NOMO-1 (cell line): ENCODE results near the gene RAB22A.
"Not testable (repeated sequence)": the region's sequence is repeated elsewhere in the genome, so short reads cannot be mapped to it uniquely, and the experiment has no call there.

ENCODE experiments used
- DNase-seq, 2 experiments: peaks; one replicate each; lab custom pipeline; 2025; ENCODE audit not compliant: unreplicated experiment in 2 of 2; lab: John Stamatoyannopoulos, UW

RAB22A gene

DNA sequence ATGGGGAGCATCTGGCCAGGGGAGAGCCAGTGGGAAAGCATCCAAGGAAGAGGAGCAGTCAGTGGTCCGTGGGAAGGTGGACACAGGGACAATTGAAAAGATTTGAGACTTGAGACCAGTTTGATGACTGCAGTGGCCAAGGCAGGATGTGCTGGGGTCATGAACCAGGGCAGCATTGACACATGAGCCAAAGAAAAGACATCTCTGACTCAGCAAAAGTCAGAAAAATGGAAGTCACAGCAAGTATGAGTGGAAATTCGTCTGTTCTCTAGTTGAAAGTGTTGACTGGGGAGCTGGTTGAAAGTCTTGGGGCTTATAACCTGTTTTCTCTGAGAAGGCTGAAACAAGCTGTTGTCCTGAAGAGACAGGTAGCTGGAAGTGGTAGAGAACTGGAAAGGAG lies 31.3 kb downstream of the RAB22A start:
- no peak for DNase-seq

DNA sequence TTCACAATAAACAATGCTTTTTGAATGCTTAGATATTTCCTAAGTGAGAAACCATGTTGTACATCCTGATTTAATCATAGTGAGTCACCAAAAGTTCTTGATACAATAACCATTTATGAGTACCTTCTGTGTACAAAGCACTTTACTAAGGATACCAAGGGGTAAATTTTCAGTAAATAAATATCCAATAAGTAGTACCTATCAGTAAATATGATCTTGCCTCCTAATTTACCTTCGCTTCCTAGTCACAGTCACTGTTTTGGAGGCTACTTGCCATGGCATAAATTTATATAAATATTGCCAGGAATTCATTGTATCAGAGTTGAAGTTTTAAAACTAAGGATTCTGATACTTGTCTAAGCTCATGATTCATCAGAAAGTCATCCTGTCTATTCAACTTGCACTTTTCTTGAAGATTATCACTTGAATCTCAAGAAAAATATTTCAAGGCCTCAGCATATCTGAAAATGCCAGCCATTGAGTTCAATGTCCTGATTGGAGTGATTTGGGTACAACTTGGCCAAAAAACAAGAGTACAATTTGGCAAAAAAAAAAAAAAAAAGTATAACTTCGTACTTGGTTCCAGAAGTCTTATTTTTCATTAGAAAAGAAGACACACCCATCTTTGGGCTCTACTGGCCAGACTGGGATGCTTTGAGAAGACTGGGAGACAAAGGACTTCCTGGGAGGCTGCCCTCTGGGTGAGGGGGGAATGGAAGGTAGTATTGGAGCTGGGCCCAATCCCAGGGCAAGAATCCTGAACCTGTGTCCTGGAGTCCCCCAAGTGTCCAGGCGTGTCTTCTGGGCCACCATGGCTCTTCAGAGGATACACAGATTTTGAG lies 32.8 kb downstream of the RAB22A start:
- DNase-seq: no peak

DNA sequence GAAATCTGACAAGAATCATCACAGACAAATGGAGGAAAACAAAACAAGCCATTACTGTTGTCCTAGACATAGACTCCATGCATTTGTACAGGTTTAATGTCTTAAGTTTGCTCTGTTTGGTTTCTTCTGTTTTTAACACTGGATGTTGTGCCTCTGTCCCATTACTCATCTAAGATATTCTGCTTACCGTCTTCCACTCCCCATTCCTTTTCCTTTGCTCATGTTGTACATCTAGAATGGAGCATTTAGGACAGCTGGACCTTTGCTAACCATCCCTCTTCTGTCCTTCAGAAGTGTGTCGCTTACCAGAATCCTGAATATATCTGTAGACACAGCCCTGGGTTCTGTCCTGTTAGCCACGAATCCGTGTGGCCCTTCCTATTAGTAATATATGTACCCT lies 35.2 kb downstream of the RAB22A start:
- no peak for DNase-seq

DNA sequence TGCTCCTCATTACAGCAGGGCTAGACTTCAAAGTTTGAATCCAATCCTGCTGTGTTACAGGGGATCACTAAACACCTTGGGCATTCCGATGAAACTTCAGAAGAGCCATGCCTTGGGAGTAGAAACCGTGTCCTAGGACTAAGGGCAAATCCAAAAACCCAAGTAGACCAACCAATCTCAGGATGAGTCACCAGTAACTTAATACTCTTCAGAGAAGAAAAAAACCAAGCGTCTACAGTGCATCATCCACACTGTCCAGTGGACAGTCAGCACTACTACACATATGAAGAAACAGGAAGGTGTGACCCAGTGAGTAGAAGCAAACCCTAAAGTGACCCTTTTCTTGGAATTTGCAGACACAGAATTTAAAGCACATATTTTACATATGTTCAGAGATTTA lies 40.1 kb downstream of the RAB22A start:
- no peak for DNase-seq

DNA sequence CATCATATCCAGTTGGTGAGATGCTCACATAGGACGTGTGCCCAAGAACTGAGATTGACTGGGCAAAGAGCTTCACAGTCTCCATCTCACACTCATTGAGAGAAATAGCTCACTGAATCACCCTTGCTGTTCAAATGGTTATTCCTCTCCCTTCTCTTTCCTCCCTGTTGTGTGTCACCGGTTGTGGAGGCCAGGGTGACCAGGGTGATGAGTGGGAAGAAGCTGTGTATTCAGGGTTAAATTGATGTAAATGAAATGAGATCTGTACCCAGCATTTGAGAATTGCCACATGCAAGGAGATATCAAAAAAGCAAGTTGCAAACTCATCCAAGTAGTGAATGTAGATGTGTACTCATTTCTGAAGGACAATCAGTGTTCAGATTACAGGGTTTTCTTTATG lies 43.0 kb downstream of the RAB22A start:
- no peak for DNase-seq

DNA sequence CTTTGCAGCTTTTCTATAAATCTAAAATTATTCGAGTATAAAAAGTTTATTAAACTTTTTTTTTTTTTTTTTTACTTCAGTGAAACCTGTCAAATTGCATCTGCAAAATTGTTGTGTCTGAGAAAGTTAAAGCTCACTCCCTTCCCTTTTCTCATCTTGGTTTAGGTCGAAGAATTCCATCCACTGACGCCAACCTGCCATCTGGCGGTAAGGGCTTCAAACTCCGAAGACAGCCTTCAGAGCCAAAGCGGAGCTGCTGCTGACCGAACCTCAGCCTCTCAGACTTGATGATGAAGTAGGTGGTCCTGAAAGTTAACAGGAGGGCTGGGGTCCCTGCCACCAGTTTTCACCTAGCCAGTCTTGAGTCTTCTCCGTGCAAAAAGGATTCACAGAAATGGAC lies 49.9 kb downstream of the RAB22A start:
- no peak for DNase-seq

DNA sequence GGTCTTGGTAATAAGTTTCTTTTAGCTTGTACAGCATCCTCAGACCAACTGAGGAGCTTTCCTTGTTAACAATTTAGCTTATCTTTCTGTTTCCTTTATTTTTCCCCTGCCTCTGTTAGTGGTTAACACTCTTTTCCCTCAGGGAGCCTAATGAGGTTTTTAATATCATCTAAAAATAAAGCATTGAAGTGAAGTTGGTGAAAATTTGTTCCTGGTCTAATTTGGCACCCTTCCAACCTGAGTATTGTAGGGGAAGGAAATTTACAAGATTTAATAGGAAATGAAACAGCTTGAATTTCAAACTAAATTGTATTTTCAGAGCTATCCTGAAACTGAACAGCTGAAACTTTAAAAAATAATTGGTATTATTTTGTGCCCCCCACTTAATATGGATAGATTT lies 51.4 kb downstream of the RAB22A start:
- DNase-seq: no peak

DNA sequence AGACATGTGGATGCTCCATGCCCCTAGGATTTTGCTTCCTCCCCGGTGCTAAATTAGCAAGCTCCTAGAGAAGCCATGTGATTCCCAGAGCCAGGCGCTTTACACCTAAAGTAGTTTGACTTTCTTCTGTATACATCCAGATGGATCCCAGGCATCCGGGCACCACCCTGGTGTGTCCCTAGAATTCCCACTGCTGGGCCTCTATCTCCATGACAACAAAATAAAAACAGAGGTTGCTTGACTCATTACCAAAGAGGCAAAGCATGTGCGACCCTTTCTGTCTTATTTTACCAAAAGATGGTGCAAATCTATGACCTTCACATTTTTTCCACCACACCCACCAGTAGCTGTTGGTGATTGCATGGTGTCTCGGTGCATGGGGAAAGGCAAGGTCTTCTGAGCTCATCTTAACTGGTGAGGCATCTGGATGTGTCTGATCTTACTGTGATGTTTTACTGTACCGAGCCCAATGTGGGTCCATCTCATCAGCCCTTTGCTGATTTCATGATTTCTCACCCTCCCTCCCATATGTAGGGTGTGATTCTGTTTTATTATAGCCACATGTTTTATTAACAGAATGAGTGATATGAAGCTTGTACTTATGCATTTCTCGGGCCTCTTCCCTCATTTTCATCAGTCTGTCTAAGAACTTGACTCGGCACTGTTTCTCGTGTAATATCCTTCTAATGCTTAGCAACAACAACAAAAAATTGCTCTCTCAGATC lies 52.1 kb downstream of the RAB22A start:
- no peak for DNase-seq

DNA sequence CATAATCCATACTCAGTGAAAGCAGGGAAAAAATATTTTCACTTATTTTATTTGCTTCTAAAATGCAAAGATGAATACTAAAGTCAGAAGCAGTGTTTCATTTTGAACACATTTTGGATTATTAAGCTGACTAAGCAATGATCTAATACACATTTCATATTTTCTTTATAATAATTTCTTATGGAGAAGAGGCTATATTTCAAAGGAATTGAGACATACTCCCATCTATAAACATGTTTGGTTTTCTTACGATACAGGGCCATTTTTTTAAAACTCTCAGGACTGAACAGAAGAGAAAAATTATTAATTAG lies 52.6 kb downstream of the RAB22A start:
- DNase-seq: no peak

DNA sequence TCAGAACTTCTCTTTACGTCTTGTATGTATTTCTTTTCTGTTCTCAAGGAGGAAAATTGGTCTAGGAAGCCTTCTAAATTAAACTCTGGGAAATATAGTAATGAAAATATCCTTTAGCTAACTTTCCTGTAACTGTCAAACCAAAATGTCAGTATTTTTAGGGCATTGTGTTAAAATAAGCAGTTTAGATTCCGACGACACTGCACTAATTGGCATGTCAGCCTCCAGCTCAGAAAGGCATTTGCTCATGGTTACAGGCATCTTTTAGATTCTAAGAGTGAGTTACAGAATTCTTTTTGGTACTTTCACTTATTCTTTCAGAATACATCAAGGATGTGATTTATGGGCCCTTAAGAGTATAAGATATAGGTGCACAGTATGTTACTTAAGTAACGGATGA lies 53.5 kb downstream of the RAB22A start:
- DNase-seq: no peak

DNA sequence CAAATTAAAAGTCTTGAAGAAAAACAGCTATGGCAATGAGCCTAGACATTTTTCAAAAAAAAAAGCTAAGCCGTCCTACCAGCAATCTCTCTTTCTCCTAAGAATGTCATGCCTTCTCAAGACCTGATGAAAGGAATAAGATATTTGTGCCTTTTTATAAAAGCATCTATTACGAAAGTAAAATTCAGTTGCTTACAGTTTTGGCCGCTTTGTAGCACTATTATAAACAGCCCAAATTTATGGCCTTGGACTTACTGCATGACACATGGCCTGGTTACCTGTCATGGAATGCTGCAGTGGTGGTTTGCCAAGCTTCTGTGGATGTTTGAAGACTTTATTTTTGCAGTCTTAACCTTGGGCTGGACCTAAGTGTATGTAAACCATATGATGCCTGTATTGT lies 57.4 kb downstream of the RAB22A start:
- DNase-seq: no peak

DNA sequence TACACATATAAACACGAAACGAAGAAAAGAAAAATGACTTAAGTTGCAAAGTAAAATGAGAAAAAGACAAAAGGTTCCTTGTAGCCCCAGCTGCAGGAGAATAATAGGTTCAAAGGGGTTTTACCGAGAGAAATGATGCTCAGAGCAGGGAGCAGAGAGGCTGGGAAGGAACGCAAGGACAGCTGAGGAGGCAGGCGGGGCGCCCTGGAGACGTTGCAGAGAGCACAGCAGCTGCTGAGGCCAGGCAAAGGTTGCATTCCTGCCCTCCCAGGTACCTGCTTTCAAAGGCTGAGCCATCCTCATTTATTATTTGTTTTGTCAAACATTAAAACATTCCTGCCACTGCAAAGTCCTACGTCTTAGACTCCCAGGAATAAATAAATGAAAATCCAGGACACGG lies 63.3 kb downstream of the RAB22A start:
- DNase-seq: no peak

DNA sequence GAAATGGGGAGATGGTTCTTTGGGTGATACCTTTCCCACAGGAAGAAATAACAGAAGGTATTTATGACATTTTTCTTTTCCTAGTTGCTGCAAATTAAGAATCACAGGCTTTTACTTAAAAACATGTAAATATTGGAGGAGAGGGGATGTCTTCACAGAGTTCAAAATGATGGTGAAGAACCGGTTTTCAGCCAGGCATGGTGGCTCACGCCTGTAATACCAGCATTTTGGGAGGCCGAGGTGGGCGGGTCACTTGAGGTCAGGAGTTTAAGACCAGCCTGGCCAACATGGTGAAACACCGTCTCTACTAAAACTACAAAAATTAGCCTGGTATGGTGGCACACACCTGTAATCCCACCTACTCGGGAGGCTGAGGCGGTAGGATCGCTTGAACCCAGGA lies 63.8 kb downstream of the RAB22A start:
- not testable (repeated sequence) for DNase-seq

DNA sequence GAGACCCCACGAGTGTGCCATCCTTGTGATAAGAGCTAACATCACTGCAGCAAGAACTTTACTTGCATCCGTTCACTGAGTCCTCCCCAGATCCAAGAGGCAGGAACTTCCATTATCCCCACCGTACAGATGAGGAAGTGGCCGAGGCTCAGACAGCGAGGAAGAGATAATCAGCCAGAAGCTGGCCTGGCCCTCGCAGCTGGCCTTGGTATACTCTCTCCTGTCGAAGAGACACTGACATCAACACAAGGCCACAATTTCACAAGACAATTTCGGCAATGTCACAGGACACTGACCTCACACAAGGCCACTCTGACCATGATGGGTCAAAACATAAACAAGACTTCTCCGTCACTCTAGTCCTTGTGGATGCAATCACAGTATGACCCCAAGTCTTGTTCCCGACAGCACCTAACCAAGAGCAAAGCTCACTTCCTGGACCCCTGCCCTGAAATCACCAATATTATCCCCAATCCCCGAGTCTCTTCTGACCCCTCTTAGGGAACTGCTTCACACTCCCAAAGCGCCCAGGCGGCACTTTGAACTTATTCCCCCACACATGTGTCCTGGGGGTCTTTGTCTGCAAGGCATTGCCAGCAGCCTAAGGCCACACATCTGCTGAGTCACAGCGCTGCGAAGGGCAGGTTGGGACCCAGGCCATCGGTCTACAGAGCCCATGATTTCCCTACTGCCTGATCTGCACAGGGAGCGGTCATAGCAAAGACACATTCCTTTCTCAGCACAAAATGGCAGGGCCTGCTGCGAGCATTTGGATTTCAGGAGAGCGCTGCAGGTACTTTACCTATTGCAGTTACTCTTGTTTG lies 64.7 kb downstream of the RAB22A start:
- no peak for DNase-seq

DNA sequence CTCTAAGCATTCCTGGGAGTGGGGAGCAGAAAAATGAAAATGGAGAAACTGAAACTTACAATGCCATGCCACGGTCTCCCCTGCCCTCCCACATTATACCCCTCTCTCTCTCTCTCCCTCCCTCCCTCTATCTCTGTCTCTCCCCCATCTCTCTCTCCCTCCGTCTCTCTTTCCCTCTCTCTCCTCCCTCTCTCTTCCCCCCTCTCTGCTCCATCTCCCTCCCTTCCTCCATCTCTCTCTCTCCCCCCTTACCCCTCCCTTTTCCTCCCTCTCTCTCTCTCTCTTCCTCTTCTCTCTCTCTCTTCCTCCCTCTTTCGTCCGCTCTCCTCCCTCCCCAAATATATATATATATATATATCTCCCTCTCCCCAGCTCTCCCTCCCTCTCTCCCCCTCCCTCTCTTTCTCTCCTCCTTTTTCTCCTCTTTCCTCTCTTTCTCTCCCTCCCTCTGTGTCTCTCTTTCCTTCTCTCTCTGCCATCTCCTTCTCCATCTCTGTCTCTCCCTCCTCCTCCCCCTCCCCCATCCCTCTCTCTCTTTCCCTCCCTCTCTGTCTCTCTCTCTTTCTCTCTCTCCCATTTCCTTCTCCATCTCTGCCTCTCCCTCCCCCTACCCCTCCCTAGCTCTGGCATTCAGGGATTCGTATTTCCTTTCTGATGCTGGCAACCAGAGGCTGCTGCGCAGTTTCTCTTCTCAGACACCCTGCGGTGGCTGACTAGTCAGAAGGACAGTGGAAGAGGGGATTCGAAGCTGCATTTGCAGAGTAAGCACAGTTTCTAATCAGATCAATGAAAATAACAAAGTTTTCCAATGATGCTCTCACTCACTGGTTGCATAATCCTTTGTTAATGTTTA lies 65.6 kb downstream of the RAB22A start:
- no peak for DNase-seq

DNA sequence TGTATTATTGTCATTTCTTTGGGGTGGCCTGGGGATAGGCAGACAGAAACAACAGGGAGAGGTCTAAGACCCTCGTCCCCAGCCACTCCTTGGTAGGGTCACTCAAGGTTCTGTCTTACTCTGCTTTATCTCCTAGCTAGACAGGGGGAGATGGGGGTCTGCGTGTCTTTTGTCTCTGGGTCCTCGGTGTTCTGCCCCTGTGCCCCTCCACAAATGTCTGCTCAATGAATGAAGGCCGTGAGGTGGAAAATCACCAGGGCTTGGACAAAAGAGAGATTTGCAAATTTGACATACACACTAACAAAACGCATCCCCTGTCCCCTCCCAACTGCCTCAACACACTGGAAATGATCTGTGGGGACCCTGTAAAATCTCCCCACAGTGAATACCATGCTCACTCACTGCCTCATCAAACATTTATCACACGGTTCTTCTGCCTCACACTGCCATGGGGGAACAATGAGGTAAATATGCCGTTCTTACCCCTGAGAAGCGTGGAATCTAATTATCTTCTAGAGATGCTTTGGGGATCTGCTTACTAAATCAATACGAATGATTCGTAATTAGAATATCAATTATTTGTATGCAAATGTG lies 66.3 kb downstream of the RAB22A start:
- DNase-seq: no peak

DNA sequence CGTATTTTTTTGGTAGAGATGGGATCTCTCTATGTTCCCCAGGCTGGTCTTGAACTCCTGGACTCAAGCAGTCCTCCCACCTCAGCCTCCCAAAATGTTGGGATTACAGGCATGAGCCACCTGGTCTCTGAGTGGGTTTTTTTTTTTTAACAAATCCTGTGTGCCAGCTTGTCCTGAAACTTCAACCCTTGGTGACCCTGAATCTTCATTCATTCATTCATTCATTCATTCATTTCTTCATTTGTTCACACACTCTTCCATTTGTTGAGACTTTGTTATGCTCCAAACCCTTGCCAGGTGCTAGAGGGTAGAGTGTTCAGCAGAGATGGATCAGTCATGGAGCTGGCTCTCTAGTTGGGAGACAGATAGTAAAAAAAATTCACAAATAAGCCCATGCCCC lies 67.5 kb downstream of the RAB22A start:
- no peak for DNase-seq

DNA sequence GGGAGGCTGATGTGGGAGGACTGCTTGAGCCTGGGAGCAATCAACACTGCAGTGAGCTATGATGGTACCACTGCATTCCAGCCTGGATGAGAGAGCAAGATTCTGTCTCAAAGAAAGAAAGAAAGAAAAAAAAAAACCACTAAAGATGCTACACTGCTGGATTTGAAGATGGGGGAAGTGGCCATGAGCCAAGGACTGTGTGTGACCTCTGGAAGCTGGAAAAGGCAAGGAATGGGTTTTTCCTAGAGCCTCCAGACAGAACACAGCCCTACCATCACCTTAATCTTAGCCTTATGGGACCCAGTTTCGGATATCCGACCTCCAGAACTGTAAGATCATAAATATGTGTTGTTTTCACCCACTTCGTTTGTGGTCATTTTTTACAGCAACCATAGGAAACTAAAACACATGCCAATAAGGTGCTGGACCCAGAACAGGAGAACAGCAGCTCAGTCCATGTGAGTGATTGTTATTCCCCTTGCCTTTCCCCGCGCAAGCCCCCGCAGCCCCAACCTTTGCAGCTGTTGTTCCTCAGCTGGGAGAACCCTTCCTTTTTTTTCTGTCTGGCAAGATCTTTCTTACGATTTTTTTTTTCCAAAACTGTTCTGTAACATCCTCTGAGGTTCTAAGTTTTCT lies 68.4 kb downstream of the RAB22A start:
- no peak for DNase-seq

DNA sequence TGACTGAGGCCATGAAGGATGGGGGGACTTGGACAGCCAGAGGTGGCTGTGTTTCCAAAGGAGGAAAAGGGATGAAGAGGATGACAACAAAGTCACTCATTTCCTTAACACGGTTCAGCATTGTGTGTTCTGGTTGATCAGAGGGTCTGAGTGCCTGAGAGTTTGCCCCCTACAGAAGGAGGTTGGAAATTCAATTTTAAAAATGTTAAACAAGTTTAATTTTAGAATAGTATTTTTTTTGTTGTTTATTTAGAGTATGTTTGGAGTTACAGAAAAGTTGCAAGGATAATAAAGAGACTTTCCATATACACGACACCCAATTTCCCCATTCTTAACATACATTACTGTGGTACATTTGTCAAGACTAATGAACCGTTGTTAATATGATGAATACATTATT lies 69.2 kb downstream of the RAB22A start:
- DNase-seq: no peak

DNA sequence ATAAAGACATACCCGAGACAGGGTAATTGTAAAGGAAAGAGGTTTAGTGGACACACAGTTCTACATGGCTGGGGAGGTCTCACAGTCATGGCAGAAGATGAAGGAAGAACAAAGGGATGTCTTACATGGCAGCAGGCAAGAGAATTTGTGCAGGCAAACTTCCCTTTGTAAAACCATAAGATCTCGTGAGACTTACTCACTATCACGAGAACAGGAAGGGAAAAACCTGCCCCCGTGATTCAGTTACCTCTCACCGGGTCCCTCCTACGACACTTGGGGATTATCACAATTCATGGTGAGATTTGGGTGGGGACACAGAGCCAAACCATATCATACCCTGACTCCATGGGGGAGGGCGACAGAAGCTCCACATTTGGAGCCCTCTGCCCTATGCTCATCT lies 72.1 kb downstream of the RAB22A start:
- DNase-seq: no peak
